Endothelial cell (in vitro differentiated cells): ENCODE data around the gene SOX6. TPM values are rescaled to one million over a fixed set of nuclear protein-coding genes. Genes with fewer than 3 reads are reported as not detected.

ENCODE experiments used
- DNase-seq: peaks from one replicate; pipeline ENCODE4 v3.0.0; 2021; ENCODE audit warnings: low spot score
- H3K27ac Mint-ChIP-seq: one replicate; pipeline ENCODE4 v1.8.0; 2021; ENCODE audit warnings: mixed read lengths, inconsistent platforms; ENCODE audit not compliant: unreplicated experiment
- H3K27me3 Mint-ChIP-seq: one replicate; pipeline ENCODE4 v1.8.0; 2021; ENCODE audit warnings: mild to moderate bottlenecking, moderate library complexity, mixed read lengths, inconsistent platforms; ENCODE audit not compliant: unreplicated experiment
- H3K36me3 Mint-ChIP-seq: one replicate; pipeline ENCODE4 v1.8.0; 2021; ENCODE audit warnings: mild to moderate bottlenecking, low read depth, mixed read lengths, inconsistent platforms; ENCODE audit not compliant: unreplicated experiment
- H3K4me1 Mint-ChIP-seq: one replicate; pipeline ENCODE4 v1.8.0; 2021; ENCODE audit warnings: mild to moderate bottlenecking, mixed read lengths, inconsistent platforms; ENCODE audit not compliant: unreplicated experiment
- H3K4me3 Mint-ChIP-seq: one replicate; pipeline ENCODE4 v1.8.0; 2021; ENCODE audit warnings: mild to moderate bottlenecking, mixed read lengths, inconsistent platforms; ENCODE audit not compliant: unreplicated experiment
- H3K9me3 Mint-ChIP-seq: one replicate; pipeline ENCODE4 v1.8.0; 2021; ENCODE audit warnings: mixed read lengths, inconsistent platforms; ENCODE audit not compliant: unreplicated experiment
- CTCF ChIP-seq: fragments of 200-600 bp; sonication (generic); IDR thresholded peaks from one replicate; pipeline ENCODE4 v1.5.0; 2021; ENCODE audit warnings: antibody characterized with exemption; ENCODE audit not compliant: unreplicated experiment
- total RNA-seq: library from RNA; stranded (reverse); fragmentation: NEBNext Ultra II Directional; extraction: Animal tissue kit (Norgen Biotek cat#: 25700); gene quantifications from one replicate; pipeline ENCODE4 v1.2.1, GENCODE V29; 2021; ENCODE audit not compliant: unreplicated experiment

The SOX6 gene
- total RNA-seq, 1 donor from 2014 or later: 21.0 TPM

GRCh38 chr11:16086229-16086819 is 270.0 kb downstream of the SOX6 start:
- H3K4me1 Mint-ChIP-seq: peaks cover 3% of the 10 kb centered on the region
- H3K27me3 Mint-ChIP-seq: no peaks in the 10 kb centered on the region
- H3K36me3 Mint-ChIP-seq: no peaks in the 10 kb centered on the region
- no peak for TF ChIP-seq CTCF
- H3K4me3 Mint-ChIP-seq: no peak overlapping the region
- H3K9me3 Mint-ChIP-seq: no peaks in the 10 kb centered on the region
- no peak overlapping the region for H3K27ac Mint-ChIP-seq
- DNase-seq: no peak

- Mint-ChIP-seq H3K36me3 (no peaks in the 10 kb centered on the region), H3K27ac (no peak overlapping the region), H3K4me1 (peaks cover 3% of the 10 kb centered on the region), H3K4me3 (no peak overlapping the region), H3K9me3 (no peaks in the 10 kb centered on the region), H3K27me3 (no peaks in the 10 kb centered on the region)
- DNase-seq: no peak
- TF ChIP-seq CTCF: no peak
Measured at GRCh38 chr11:16082095-16083055, 274.0 kb downstream of the SOX6 start.

- no peaks in the 10 kb centered on the region for H3K9me3 Mint-ChIP-seq
- peaks cover 3% of the 10 kb centered on the region for H3K4me1 Mint-ChIP-seq
- no peak for TF ChIP-seq CTCF
- DNase-seq: no peak
- no peaks in the 10 kb centered on the region for H3K27me3 Mint-ChIP-seq
- peaks cover under 1% of the 10 kb centered on the region for H3K36me3 Mint-ChIP-seq
- H3K27ac Mint-ChIP-seq: no peak overlapping the region
- no peak overlapping the region for H3K4me3 Mint-ChIP-seq
Measured at GRCh38 chr11:16081382-16082094, 274.8 kb downstream of the SOX6 start.

- peaks cover 3% of the 10 kb centered on the region for H3K36me3 Mint-ChIP-seq
- peaks cover 3% of the 10 kb centered on the region for H3K9me3 Mint-ChIP-seq
- no peaks in the 10 kb centered on the region for H3K27me3 Mint-ChIP-seq
- no peak overlapping the region for H3K27ac Mint-ChIP-seq
- DNase-seq: no peak
- no peak for TF ChIP-seq CTCF
- H3K4me1 Mint-ChIP-seq: peaks cover 5% of the 10 kb centered on the region
- no peak overlapping the region for H3K4me3 Mint-ChIP-seq
Measured at GRCh38 chr11:16080688-16081381, 275.5 kb downstream of the SOX6 start.
